HepG2 (cell line): ENCODE results near the gene HNRNPUL1. TPM values are rescaled to one million over a fixed set of nuclear protein-coding genes. Genes with fewer than 3 reads are reported as not detected.

Source experiments
- ATAC-seq: fragments of 200-7000 bp; cut with Tn5 transposase; 3 replicates; pipeline ENCODE4 v1.9.1; 2020; ENCODE audit warnings: mild to moderate bottlenecking, moderate library complexity
- BruUV-seq: library from RNA; stranded (reverse); fragments of 400-500 nt; replicated peaks from 2 replicates; lab custom pipeline; 2021; lab: Mats Ljungman, UMichigan
- CTCF ChIA-PET: fragments of 300-600 bp; formaldehyde crosslinking; extraction: SDS; loops from one replicate; lab custom pipeline; 2021; ENCODE audit warnings: low total read pairs, inconsistent platforms, low intra/inter-chr PET ratio; lab: Yijun Ruan, JAX
- POLR2A ChIA-PET: fragments of 350-600 bp; sonication (Branson Sonifier 250); formaldehyde crosslinking; loops from one replicate; lab custom pipeline; 2020; ENCODE audit warnings: antibody characterized with exemption, inconsistent platforms; lab: Yijun Ruan, JAX
- DNase-seq: peaks from one replicate; pipeline ENCODE4 v3.0.0-alpha.2; 2015; ENCODE audit warnings: low spot score
- FAIRE-seq: peaks from 3 replicates; lab custom pipeline; 2011; peaks lifted over from hg19 to GRCh38; lab: Jason Lieb, UNC
- H2AFZ ChIP-seq: one replicate; pipeline ENCODE4 v1.6.1; 2011; ENCODE audit warnings: low read length, inconsistent platforms
- H3K27ac ChIP-seq: fragments of 300-600 bp; 3 replicates; pipeline ENCODE4 v1.8.0; 2011; ENCODE audit warnings: mixed run types, mild to moderate bottlenecking, mixed read lengths, low read length, inconsistent platforms; ENCODE audit not compliant: insufficient read depth; ENCODE audit errors: extremely low read length
- H3K27me3 ChIP-seq, 2 experiments: fragments of 200-600 bp in 1 of 2; 2 replicates in 1 of 2; 3 replicates in 1 of 2; pipeline versions ENCODE4 v1.6.0 to v1.8.0; 2011; ENCODE audit warnings: low read length in 2 of 2, mild to moderate bottlenecking in 2 of 2, moderate library complexity in 2 of 2, inconsistent platforms in 1 of 2; ENCODE audit not compliant: insufficient read depth in 2 of 2, control insufficient read depth in 1 of 2
- H3K36me3 ChIP-seq, 2 experiments: fragments of 200-600 bp in 1 of 2; replicated peaks in 1 of 2; 2 replicates in 1 of 2; 3 replicates in 1 of 2; pipeline versions ENCODE4 v1.5.1 to v1.8.0; 2011; ENCODE audit warnings: low read length in 2 of 2, inconsistent platforms in 1 of 2; ENCODE audit not compliant: insufficient read depth in 2 of 2, control insufficient read depth in 1 of 2
- H3K4me1 ChIP-seq: 2 replicates; pipeline ENCODE4 v1.5.1; 2012; ENCODE audit warnings: low read length, inconsistent platforms; ENCODE audit not compliant: insufficient read depth
- H3K4me2 ChIP-seq: 2 replicates; pipeline ENCODE4 v1.6.0; 2011; ENCODE audit warnings: low read depth, low read length, inconsistent platforms
- H3K4me3 ChIP-seq, 3 experiments: fragments of 200-600 bp in 1 of 3; sonication (generic), shearing (Covaris generic) in 1 of 3; replicated peaks in 1 of 3; 2 replicates each; pipeline ENCODE4 v1.5.1; 2011 to 2016; ENCODE audit warnings: low read length in 3 of 3, inconsistent platforms in 2 of 3, low read depth in 2 of 3, mild to moderate bottlenecking in 2 of 3, control low read depth in 1 of 3, mixed read lengths in 1 of 3; ENCODE audit not compliant: insufficient read depth in 1 of 3
- H3K79me2 ChIP-seq: one replicate; pipeline ENCODE4 v1.6.1; 2011; ENCODE audit warnings: low read length, inconsistent platforms; ENCODE audit not compliant: insufficient read depth
- H3K9ac ChIP-seq: 2 replicates; pipeline ENCODE4 v1.6.0; 2011; ENCODE audit warnings: mild to moderate bottlenecking, low read depth, low read length, inconsistent platforms; ENCODE audit not compliant: insufficient read depth
- H3K9me3 ChIP-seq: 2 replicates; pipeline ENCODE4 v1.5.1; 2012; ENCODE audit warnings: mild to moderate bottlenecking, low read length
- H4K20me1 ChIP-seq: 2 replicates; pipeline ENCODE4 v1.6.0; 2011; ENCODE audit warnings: inconsistent platforms, mild to moderate bottlenecking, low read length, moderate library complexity; ENCODE audit not compliant: insufficient read depth
- ADNP ChIP-seq: sonication (generic); formaldehyde crosslinking; IDR thresholded peaks from 2 replicates; pipeline ENCODE4 v1.4.0; 2020; ENCODE audit warnings: missing genetic modification reagents
- ARNT2 ChIP-seq: sonication (generic); formaldehyde crosslinking; IDR thresholded peaks from 2 replicates; pipeline ENCODE4 v1.8.0; 2022; ENCODE audit warnings: mild to moderate bottlenecking, low read depth, missing genetic modification reagents, moderate library complexity
- CHD4 ChIP-seq: fragments of 200-600 bp; sonication (generic); IDR thresholded peaks from 2 replicates; pipeline ENCODE4 v1.7.0; 2017; ENCODE audit warnings: mild to moderate bottlenecking, low read length, borderline replicate concordance
- DBP ChIP-seq: sonication (generic); formaldehyde crosslinking; IDR thresholded peaks from 2 replicates; pipeline ENCODE4 v1.4.0; 2020; ENCODE audit warnings: missing genetic modification reagents; ENCODE audit errors: not compliant biosample characterization
- E2F5 ChIP-seq: sonication (generic); formaldehyde crosslinking; conservative IDR thresholded peaks from 2 replicates; pipeline ENCODE4 v1.4.0; 2020; ENCODE audit warnings: missing genetic modification reagents
- ETV5 ChIP-seq: IDR thresholded peaks from 2 replicates; pipeline ENCODE4 v1.6.1; 2018; ENCODE audit warnings: missing biosample characterization, missing genetic modification reagents, inconsistent platforms, borderline replicate concordance
- KDM1A ChIP-seq: IDR thresholded peaks from 2 replicates; pipeline ENCODE4 v1.6.1; 2016; ENCODE audit warnings: missing compliant biosample characterization
- MLLT10 ChIP-seq: sonication (generic); formaldehyde crosslinking; IDR thresholded peaks from 2 replicates; pipeline ENCODE4 v1.4.0; 2020; ENCODE audit warnings: missing genetic modification reagents
- PHF20 ChIP-seq: sonication (generic); formaldehyde crosslinking; IDR thresholded peaks from 2 replicates; pipeline ENCODE4 v1.5.0; 2020; ENCODE audit warnings: mild to moderate bottlenecking, missing genetic modification reagents
- RCOR2 ChIP-seq: IDR thresholded peaks from 2 replicates; pipeline ENCODE4 v1.6.1; 2016; ENCODE audit warnings: missing biosample characterization, missing genetic modification reagents
- SALL1 ChIP-seq: sonication (generic); formaldehyde crosslinking; IDR thresholded peaks from 2 replicates; pipeline ENCODE4 v1.8.0; 2022; ENCODE audit warnings: mild to moderate bottlenecking, missing genetic modification reagents
- SATB2 ChIP-seq: sonication (generic); formaldehyde crosslinking; IDR thresholded peaks from 2 replicates; pipeline ENCODE4 v1.5.0; 2020; ENCODE audit warnings: missing genetic modification reagents
- SMAD9 ChIP-seq: sonication (generic); formaldehyde crosslinking; IDR thresholded peaks from 2 replicates; pipeline ENCODE4 v1.5.1; 2020; ENCODE audit warnings: mild to moderate bottlenecking, missing genetic modification reagents
- YY1 ChIP-seq: IDR thresholded peaks from 2 replicates; pipeline ENCODE4 v1.6.1; 2011; ENCODE audit warnings: low read length, low read depth, moderate library complexity, mild to moderate bottlenecking; ENCODE audit not compliant: insufficient read depth, insufficient replicate concordance
- ZBTB33 ChIP-seq: sonication (generic); formaldehyde crosslinking; IDR thresholded peaks from 2 replicates; pipeline ENCODE4 v1.4.0; 2020; ENCODE audit warnings: missing genetic modification reagents
- ZMYM3 ChIP-seq: sonication (generic); formaldehyde crosslinking; IDR thresholded peaks from 2 replicates; pipeline ENCODE4 v1.5.1; 2020; ENCODE audit warnings: mild to moderate bottlenecking, missing genetic modification reagents
- ZMYM4 ChIP-seq: sonication (generic); formaldehyde crosslinking; IDR thresholded peaks from 2 replicates; pipeline ENCODE4 v1.8.1; 2023; ENCODE audit warnings: mild to moderate bottlenecking, missing genetic modification reagents
- ZNF619 ChIP-seq: sonication (generic); formaldehyde crosslinking; IDR thresholded peaks from 2 replicates; pipeline ENCODE4 v1.4.0; 2020; ENCODE audit warnings: mild to moderate bottlenecking, missing genetic modification reagents
- ZNF629 ChIP-seq: sonication (generic); formaldehyde crosslinking; conservative IDR thresholded peaks from 2 replicates; pipeline ENCODE4 v1.5.0; 2020; ENCODE audit warnings: missing genetic modification reagents
- ZNF639 ChIP-seq: conservative IDR thresholded peaks from 2 replicates; pipeline ENCODE4 v1.6.1; 2018; ENCODE audit warnings: missing genetic modification reagents
- WGBS: methylation state at CpG from one replicate; pipeline ENCODE4 v1.1.6; 2017; ENCODE audit warnings: low lambda C conversion rate; 5-methylcytosine and 5-hydroxymethylcytosine counted together
- in situ Hi-C: cut with HindIII; loops from 2 replicates; pipeline ENCODE4 v1.10.0; 2017; ENCODE audit warnings: low pct_unique_long_range_greater_than_20kb; ENCODE audit not compliant: extremely low pct_ligation_motif_present
- intact Hi-C: fragments of 100-400 bp; cut with micrococcal nuclease; formaldehyde crosslinking; loops from one replicate; pipeline ENCODE4 v1.10.0; 2022; ENCODE audit not compliant: unreplicated experiment
- polyA plus RNA-seq, 8 experiments: library from polyadenylated mRNA; depleted of rRNA in 3 of 8; stranded (reverse) in 7 of 8; unstranded in 1 of 8; fragments of >200 nt; fragmentation: Illumina TruSeq in 4 of 8; extraction: Trizol in 4 of 8; gene quantifications; 2 replicates each; pipeline versions ENCODE4 v1.2.1 to v1.2.3, GENCODE V29; 2011 to 2016; ENCODE audit warnings: low read depth in 4 of 8, missing spikeins in 1 of 8, mixed read lengths in 1 of 8; ENCODE audit not compliant: insufficient read depth in 1 of 8
- total RNA-seq, 5 experiments: library from RNA; depleted of rRNA; stranded (reverse); fragments of >200 nt; fragmentation: Illumina TruSeq; extraction: Trizol; gene quantifications; 2 replicates each; pipeline ENCODE4 v1.2.3, GENCODE V29; 2016; ENCODE audit warnings: low read depth in 1 of 5

The HNRNPUL1 gene
- total and polyA plus RNA-seq, 2 of the 13 experiments (the other 11 are each of a cell fraction or from before 2014, with no cell fraction given), result 30.9 to 81.7 TPM

DNA sequence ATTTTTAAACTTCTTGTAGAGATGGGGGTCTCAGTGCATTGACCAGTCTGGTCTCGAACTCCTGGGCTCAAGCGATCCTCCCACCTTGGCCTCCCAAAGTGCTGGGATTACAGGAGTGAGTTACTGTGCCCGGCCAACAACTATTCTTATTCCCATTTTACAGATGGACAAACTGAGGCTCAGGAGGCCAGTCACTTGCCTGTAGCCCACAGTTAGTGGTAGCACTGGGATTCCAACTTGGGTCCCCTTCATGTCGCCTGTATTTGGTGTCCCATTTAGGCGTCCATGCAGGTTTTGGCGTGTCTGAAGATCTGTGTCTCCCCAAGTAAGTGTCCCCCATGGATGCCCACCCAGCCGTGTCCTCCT, 45.9 kb upstream of the HNRNPUL1 start:
- no peak overlapping the region for H3K27ac ChIP-seq
- peak overlapping the region; percentile 65; the same call in 1 of the 2 replicates for H3K9ac ChIP-seq

More for the DNA sequence above, 45.9 kb upstream of the HNRNPUL1 start:
- DNase-seq, result no peak
- no peak for ATAC-seq
- peaks cover 0 to 4% of the 10 kb centered on the region in 2 experiments; a peak in 2 of 5 replicates for H3K27me3 ChIP-seq
- intact Hi-C loops (no loop called here), in situ Hi-C loops (no loop called here)
- H3K9me3 ChIP-seq, result no peaks in the 10 kb centered on the region
- no peaks in the 10 kb centered on the region for H3K79me2 ChIP-seq
- FAIRE-seq, result no peak
- H3K4me2 ChIP-seq, result peak overlapping the region; percentile 90
- H2AFZ ChIP-seq, result peak overlapping the region; percentile 3
- POLR2A ChIA-PET, result interaction anchor here (0.5 to 1.3 kb wide), 4 partner anchors 8 to 1084 kb away, joined by 3 to 4 read pairs (median 4); partner anchors contain the start of gene PAFAH1B3
- no peaks in the 10 kb centered on the region for H3K36me3 ChIP-seq
- H4K20me1 ChIP-seq, result no peaks in the 10 kb centered on the region
- CTCF ChIA-PET, result no interaction called here
- no TSS peak for BruUV-seq
- 58% methylated on average over 5 of the region's 7 CpGs for WGBS
- TF ChIP-seq ZMYM3 (peak; percentile 88), ETV5 (CRISPR knock-in tag) (no peak), YY1 (no peak), ZNF629 (CRISPR knock-in tag) (peak; percentile 97), ADNP (CRISPR knock-in tag) (peak; percentile 68; the same call in 1 of the 2 replicates), ARNT2 (CRISPR knock-in tag) (no peak), E2F5 (CRISPR knock-in tag) (no peak), ZNF639 (CRISPR knock-in tag) (no peak), CHD4 (peak; percentile 75; the same call in 1 of the 2 replicates), MLLT10 (CRISPR knock-in tag) (no peak), SALL1 (CRISPR knock-in tag) (no peak; the same call in 1 of the 2 replicates), DBP (CRISPR knock-in tag) (no peak), KDM1A (CRISPR knock-in tag) (peak; percentile 60; the same call in 1 of the 2 replicates), ZNF619 (CRISPR knock-in tag) (0 out of 2 replicates have a peak, but pooled peaks have one; percentile 19), ZBTB33 (CRISPR knock-in tag) (no peak), PHF20 (CRISPR knock-in tag) (no peak), RCOR2 (CRISPR knock-in tag) (0 out of 2 replicates have a peak, but pooled peaks have one; percentile 36), SATB2 (CRISPR knock-in tag) (no peak), ZMYM4 (CRISPR knock-in tag) (no peak), SMAD9 (no peak)
- peak overlapping the region; percentile 52 to 72 (median 55); a peak in 5 of 6 replicates for H3K4me3 ChIP-seq
- H3K4me1 ChIP-seq, result peaks cover 45% of the 10 kb centered on the region
